ENCODE data around the gene MAST2.
"Not testable (repeated sequence)": the region's sequence is repeated elsewhere in the genome, so short reads cannot be mapped to it uniquely, and the experiment has no call there.

DNA sequence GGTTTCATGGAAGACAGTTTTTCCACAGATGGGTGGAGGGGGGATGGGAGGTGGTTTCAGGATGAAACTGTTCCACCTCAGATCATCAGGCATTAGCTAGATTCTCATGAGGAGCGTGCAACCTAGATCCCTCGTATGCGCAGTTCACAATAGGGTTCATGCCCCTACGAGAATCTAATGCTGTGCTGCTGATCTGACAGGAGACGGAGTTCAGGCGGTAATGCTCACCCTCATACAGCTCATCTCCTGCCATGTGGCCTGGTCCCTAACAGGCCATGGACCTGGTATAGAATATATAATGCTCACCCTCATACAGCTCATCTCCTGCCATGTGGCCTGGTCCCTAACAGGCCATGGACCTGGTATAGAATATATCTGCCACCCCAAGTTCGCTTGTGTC lies 33.4 kb downstream of the MAST2 start:
- TF ChIP-seq, protein P1, sequence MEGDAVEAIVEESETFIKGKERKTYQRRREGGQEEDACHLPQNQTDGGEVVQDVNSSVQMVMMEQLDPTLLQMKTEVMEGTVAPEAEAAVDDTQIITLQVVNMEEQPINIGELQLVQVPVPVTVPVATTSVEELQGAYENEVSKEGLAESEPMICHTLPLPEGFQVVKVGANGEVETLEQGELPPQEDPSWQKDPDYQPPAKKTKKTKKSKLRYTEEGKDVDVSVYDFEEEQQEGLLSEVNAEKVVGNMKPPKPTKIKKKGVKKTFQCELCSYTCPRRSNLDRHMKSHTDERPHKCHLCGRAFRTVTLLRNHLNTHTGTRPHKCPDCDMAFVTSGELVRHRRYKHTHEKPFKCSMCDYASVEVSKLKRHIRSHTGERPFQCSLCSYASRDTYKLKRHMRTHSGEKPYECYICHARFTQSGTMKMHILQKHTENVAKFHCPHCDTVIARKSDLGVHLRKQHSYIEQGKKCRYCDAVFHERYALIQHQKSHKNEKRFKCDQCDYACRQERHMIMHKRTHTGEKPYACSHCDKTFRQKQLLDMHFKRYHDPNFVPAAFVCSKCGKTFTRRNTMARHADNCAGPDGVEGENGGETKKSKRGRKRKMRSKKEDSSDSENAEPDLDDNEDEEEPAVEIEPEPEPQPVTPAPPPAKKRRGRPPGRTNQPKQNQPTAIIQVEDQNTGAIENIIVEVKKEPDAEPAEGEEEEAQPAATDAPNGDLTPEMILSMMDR (IDR thresholded peaks at IDR 0.05) = not testable (repeated sequence)
- not testable (repeated sequence) for TF ChIP-seq POLR2A (IDR thresholded peaks at IDR 0.05; ENCODE audit: low read depth)

Measured in esophagus muscularis mucosa (tissue), 3 donors.